Coronary artery (tissue), 2 donors: ENCODE measurements around the gene SAFB2.
A peak's percentile ranks its signal among the peaks of the same experiment; 100 is the strongest.

Experiments used
- DNase-seq: peaks from one replicate; pipeline ENCODE4 v3.0.0-alpha.2; 2017; ENCODE audit warnings: low spot score
- H3K27ac ChIP-seq, 2 donors: fragments of 200-600 bp; sonication (generic); one replicate each; pipeline ENCODE4 v1.5.1; 2016 to 2019
- H3K4me3 ChIP-seq: fragments of 200-600 bp; sonication (generic); 2 replicates; pipeline ENCODE4 v1.5.1; 2016; ENCODE audit warnings: mild to moderate bottlenecking, moderate library complexity
- TF ChIP-seq, protein P1 (sequence below): fragments of 200-600 bp; sonication (generic); IDR thresholded peaks from one replicate; pipeline ENCODE4 v1.5.1; 2019; ENCODE audit warnings: antibody characterized with exemption

SAFB2 gene

DNA sequence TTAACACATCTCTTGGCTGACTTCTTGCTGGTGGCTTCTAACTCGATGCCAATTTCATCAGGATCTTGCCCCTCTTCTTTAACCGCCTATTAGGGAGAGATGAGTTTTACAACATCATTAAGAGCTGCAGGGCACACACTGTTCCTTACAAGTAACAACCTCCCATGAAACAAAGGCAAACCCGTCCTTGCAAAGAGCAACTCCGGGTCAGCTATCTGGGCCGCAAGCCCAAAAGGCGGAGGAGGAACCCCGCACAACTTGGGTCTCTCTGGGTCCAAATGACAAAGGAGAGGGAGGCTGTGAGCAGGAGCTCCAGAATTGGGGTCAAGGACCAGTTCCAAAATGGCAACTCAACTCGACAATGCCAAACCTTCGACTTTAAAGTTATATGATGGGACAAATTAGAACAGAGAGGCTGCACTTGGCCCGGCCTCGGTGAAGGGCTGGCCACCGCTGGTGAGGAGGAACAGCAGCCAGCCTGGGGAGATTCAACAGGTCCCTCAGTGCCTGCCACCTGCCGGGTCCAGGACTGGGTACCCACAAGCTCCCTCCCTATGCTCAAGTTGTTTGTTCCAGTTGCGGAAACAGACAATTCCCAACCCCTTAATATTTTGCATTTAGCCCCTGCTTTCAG lies 1.1 kb downstream of the SAFB2 start:
- Histone ChIP-seq H3K27ac (peak overlapping the region; percentile 76 to 92), H3K4me3 (peak overlapping the region; percentile 78)
- DNase-seq, result no peak
- TF ChIP-seq, protein P1, sequence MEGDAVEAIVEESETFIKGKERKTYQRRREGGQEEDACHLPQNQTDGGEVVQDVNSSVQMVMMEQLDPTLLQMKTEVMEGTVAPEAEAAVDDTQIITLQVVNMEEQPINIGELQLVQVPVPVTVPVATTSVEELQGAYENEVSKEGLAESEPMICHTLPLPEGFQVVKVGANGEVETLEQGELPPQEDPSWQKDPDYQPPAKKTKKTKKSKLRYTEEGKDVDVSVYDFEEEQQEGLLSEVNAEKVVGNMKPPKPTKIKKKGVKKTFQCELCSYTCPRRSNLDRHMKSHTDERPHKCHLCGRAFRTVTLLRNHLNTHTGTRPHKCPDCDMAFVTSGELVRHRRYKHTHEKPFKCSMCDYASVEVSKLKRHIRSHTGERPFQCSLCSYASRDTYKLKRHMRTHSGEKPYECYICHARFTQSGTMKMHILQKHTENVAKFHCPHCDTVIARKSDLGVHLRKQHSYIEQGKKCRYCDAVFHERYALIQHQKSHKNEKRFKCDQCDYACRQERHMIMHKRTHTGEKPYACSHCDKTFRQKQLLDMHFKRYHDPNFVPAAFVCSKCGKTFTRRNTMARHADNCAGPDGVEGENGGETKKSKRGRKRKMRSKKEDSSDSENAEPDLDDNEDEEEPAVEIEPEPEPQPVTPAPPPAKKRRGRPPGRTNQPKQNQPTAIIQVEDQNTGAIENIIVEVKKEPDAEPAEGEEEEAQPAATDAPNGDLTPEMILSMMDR, result no peak

DNA sequence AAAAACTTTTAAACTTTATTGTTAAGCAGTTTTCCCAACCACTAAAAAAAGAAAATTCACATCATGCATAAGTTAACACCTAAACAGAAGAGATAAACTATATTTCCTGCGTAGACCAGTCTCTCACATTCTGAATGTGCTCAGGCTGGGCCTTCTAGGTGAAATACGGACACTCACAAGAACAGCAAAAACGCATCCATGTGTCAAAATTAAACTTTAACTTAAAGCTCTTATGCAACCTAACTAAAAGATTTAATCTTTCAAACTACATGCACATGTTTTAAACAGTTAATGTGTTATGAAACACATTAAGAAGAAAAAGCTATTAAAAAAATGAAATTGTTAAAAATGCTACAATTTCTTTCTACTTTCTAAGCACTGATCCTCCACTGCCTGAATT lies 2.6 kb downstream of the SAFB2 start:
- Histone ChIP-seq H3K4me3 (no peak overlapping the region), H3K27ac (no peak overlapping the region)
- DNase-seq, result no peak
- TF ChIP-seq, protein P1, result no peak

DNA sequence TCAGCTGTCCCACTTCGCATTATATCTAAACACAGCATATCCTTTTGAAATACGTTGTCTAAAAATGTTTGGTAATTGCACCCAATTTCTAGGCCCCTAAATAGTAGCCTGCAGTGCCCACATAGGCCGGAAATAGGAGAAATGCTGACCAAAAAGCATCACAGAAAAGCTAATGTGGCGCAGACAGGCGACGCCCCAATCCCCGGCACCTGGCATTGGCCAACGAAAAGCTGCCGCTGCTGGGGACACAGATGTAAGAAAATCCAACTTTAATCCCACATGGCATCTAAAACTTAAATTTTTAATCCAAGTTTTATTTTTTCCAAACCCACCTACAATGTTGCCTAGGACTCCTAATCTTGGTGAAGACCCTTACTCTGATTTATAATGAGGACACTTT lies 4.0 kb downstream of the SAFB2 start:
- no peak overlapping the region for H3K4me3 ChIP-seq
- H3K27ac ChIP-seq, result no peak overlapping the region
- TF ChIP-seq, protein P1, result no peak
- no peak for DNase-seq

DNA sequence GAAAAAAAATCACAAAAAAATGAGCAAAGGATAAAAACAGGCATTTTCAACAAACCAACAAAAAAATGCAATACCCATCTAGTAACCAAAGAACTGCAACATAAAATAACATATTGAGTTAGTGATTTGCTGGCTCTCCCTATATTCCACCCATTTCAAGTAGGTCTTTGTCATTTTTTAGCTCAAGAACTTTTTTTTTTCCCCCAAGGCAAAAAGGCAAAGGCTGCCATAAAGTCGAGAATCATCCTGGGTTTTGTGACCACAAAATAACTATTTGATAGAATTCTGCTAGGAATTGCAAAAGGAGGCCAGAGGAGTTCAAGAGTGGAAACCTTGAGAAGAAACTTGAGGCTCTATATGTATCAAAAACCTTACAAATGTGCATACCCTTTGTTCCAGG lies 5.5 kb downstream of the SAFB2 start:
- DNase-seq, result no peak
- Histone ChIP-seq H3K27ac (no peak overlapping the region), H3K4me3 (no peak overlapping the region)
- TF ChIP-seq, protein P1, result no peak

DNA sequence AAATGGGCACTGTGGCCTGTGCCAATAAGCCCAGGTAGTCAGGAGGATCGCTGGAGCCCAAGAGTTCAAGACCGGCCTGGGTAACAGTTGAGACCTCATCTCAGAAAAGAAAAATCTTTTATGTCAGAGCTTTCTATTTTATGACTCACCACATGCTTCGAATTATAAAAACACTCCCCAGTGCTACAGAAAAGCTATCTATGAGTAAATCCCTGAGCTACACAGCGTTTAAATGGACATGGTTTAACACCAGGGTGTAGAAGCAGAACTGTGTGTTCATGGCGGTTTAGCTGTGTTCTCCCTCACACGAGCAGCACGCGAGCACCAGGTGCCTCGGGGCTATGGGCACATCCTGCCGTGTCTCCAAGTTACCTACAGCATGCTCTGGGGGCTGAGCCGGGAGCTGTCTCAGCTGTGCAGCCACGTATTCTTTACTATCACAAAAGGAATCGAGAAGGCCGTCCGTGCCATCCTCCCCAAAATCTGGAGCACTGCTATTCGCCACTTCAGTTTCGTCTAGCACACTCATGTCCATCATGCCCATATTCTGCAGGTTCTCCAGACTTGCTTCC lies 6.7 kb downstream of the SAFB2 start:
- Histone ChIP-seq H3K4me3 (no peak overlapping the region), H3K27ac (no peak overlapping the region)
- TF ChIP-seq, protein P1, result no peak
- no peak for DNase-seq

DNA sequence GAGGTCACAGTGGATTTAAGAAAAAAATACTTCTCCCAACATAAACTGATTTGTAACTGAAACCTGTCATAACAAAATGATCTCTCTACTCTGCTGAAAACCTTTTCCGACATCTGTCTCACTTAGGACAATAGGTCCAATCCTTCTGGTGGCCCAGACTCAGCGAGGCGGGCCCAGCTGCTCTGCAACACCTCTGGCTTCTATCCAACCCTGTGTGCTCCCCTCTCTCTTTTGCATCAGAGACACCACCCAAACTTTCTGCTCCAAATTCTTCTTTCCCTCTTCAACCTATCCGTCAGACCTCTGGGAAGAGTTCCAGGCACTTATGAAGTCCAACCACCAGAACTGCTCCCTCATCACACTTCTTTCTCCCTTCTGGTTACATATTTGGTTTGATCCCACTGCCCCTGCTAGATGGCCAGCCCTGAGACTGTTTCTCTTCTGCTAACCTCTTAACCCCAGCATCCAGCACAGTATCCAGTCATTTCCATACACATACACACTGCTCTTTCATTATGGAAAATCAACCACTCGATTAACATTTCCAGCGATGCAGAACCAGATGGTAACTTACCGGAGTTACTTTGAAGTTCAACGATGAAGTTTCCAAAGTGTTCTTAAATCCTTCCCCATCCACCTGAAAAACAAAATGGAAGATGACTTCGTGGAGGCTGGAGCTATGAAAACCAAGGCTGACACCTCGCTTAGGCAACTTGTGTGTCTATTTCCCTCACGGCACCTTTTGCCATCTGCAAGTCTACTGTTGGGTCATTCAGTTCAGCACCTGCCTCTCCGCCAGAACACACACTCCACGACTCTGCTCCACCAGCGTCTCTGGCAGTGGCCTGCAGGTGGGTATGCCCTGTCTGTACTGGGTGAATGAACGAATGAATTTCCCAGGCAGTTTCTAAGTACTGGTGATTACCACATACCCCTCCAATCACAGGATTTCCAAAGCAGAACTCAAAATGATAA lies 9.4 kb downstream of the SAFB2 start:
- Histone ChIP-seq H3K4me3 (no peak overlapping the region), H3K27ac (no peak overlapping the region)
- no peak for DNase-seq
- TF ChIP-seq, protein P1, result no peak
